Measurements from ENCODE around the gene PTPRN2.
"Not testable (repeated sequence)": the region's sequence is repeated elsewhere in the genome, so short reads cannot be mapped to it uniquely, and the experiment has no call there.

PTPRN2 gene

GRCh38 chr7:157734676-157735640, 852.7 kb downstream of the PTPRN2 start:
- no peak for DNase-seq (ENCODE audit: low spot score)

DNA sequence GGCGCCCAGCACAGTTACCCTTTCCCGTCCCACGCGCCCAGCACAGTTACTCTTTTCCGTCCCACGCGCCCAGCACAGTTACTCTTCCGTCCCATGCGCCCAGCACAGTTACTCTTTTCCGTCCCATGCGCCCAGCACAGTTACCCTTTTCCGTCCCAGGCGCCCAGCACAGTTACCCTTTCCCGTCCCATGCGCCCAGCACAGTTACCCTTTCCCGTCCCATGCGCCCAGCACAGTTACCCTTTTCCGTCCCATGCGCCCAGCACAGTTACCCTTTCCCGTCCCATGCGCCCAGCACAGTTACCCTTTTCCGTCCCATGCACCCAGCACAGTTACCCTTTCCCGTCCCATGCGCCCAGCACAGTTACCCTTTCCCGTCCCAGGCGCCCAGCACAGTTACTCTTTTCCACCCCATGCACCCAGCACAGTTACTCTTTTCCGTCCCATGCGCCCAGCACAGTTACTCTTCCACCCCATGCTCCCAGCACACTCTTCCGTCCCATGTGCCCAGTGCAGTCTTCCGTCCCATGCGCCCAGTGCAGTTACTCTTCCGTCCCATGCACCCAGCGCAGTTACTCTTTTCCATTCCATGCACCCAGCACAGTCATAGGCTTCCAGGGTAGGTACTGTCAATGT, 853.7 kb downstream of the PTPRN2 start:
- not testable (repeated sequence) for DNase-seq (ENCODE audit: low spot score)

GRCh38 chr7:157731126-157731525, 856.5 kb downstream of the PTPRN2 start:
- DNase-seq (ENCODE audit: low spot score) = no peak

DNA sequence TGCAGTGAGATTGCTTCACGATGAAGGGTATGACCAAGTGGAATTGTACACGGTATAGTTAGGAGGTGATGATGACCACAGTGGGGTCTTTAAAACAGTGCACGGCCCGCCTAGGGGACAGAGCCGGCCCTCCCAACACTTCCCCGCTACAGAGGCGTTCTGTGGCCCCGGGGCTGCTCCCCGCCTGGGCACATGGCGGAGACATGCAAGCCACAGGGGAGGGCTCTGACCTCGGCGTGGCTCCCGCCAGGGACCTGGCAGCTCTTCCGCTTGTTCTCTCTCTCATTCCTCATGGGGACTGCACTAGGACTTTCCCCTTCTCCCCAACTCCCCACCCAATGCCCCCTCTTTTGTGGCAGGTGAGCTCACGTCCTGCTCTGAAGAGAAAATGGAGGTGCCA, 857.0 kb downstream of the PTPRN2 start:
- no peak for DNase-seq (ENCODE audit: low spot score)

DNA sequence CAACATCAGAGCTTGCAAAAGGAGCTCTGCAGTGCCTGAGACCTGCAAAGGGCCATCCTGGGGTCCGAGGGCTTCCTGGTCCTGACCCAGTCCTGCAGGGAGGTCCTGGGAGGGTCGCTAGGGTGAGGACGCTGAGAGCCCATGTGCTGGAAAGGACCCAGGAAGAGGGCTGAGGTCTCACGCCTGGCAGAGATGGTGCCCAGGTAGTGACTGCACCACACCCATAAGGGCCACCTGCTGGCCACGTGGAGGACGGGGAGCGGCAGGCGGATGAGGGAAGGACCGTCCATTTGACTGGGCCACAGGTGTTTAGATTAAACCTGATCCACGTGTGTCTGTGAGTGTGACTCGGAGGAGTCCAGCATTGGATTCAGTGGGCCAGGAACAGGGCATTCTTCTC, 858.1 kb downstream of the PTPRN2 start:
- DNase-seq (ENCODE audit: low spot score) = no peak

GRCh38 chr7:157727964-157728615, 859.5 kb downstream of the PTPRN2 start:
- DNase-seq (ENCODE audit: low spot score) = no peak

GRCh38 chr7:157726764-157727163, 860.9 kb downstream of the PTPRN2 start:
- no peak for DNase-seq (ENCODE audit: low spot score)

DNA sequence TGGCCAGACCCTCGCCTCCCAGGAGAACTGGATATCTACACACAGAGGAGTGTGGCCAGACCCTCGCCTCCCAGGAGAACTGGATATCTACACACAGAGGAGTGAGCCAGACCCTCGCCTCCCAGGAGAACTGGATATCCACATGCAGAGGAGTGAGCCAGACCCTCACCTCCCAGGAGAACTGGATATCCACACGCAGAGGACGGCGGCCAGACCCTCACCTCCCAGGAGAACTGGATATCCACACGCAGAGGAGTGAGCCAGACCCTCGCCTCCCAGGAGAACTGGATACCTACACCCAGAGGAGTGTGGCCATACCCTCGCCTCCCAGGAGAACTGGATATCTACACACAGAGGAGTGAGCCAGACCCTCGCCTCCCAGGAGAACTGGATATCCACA, 862.3 kb downstream of the PTPRN2 start:
- not testable (repeated sequence) for DNase-seq (ENCODE audit: low spot score)

- DNase-seq (ENCODE audit: low spot score) = no peak
These were observed 864.4 kb downstream of the PTPRN2 start for GRCh38 chr7:157723205-157723604.

DNA sequence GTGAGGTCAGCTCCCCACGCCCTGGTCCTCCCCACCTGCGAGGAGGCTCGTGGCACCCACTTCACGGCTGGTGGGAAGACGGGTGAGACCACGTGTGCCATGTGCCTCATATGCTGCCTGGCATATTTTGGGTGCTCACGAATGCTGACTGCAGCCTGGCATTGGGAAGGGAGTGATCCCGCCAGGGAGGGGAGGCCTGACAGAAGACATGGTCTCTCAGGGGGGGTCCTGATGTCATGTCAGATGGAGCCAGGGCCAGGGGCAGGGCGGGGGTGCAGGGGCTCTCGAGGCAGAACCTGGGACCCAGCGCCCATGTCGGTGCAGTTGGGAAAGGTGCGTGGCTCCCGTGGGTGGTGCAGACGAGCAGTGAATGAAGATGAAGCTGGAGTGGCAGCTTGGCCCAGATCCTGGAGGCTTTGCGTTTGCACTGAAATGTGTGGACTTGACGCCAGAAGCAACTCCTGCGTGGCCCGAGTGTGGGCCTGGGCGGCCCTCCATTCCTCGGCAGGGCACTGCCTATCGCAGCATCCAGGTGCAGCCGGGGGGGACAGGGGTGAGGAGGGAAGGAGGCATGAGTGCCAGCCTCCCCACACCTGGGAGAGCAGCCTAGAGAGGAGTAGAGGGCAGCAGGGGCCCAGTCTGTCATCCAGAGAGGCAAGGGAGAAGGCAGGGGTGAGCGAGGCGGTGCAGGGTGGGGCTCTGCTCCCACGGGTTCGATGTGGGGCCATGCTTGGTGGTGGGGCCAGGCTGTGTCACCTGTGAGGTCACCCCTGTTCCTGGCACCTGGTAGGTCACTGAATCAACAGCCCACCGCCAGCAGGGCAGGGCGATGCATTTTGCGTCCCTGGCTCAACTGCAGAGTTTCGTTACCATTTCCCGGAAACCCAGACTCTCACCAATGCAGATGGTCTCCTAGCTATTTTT, 865.2 kb downstream of the PTPRN2 start:
- no peak for DNase-seq (ENCODE audit: low spot score)

- DNase-seq (ENCODE audit: low spot score) = no peak
These were observed 866.0 kb downstream of the PTPRN2 start for GRCh38 chr7:157721468-157722136.

DNA sequence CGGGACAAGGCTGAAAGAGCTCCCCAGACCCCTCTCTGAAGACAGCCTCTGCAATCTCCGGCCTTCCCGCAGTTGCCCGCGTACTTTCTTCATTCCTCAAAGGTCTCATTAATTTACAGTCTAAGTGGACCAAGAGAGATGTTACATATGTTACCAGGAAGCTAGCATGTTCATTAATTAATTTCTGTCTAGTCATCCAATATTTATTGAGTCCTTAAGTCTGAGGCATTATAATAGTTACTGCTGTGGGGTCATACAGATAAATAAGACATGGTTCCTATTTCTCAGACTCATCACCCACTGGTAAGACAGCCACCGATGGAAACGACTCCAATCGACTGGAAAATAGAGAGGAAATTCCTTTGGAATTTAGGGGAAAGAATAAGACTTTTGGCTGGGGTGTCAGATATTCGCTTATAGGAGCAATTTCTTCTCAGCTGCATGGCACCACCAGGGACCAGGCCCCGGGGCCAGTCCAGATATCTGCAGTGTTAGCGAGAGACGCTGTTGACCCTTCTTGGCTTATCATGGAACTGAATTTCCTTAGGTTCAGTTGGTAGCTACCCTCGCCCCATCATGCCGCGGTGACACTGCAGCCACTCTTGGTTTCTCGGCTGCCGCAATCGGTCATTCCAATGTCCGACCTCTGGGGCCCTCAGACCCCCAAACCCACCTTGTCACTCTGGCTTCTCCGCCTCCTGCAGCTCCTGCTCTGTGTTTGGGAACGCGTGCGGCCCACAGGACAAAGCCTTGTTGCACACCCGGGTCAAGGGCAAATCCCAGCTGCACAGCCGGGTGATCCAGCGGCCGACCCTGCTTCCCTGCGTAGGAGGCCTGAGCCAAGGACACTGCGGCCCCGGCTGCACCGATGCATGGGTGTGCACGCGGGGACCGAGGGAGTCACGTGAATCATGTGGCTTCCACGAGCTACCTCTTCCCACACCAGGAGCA, 867.6 kb downstream of the PTPRN2 start:
- no peak for DNase-seq (ENCODE audit: low spot score)

GRCh38 chr7:157719008-157719682, 868.5 kb downstream of the PTPRN2 start:
- no peak for DNase-seq (ENCODE audit: low spot score)

GRCh38 chr7:157718303-157719007, 869.2 kb downstream of the PTPRN2 start:
- DNase-seq (ENCODE audit: low spot score) = no peak

DNA sequence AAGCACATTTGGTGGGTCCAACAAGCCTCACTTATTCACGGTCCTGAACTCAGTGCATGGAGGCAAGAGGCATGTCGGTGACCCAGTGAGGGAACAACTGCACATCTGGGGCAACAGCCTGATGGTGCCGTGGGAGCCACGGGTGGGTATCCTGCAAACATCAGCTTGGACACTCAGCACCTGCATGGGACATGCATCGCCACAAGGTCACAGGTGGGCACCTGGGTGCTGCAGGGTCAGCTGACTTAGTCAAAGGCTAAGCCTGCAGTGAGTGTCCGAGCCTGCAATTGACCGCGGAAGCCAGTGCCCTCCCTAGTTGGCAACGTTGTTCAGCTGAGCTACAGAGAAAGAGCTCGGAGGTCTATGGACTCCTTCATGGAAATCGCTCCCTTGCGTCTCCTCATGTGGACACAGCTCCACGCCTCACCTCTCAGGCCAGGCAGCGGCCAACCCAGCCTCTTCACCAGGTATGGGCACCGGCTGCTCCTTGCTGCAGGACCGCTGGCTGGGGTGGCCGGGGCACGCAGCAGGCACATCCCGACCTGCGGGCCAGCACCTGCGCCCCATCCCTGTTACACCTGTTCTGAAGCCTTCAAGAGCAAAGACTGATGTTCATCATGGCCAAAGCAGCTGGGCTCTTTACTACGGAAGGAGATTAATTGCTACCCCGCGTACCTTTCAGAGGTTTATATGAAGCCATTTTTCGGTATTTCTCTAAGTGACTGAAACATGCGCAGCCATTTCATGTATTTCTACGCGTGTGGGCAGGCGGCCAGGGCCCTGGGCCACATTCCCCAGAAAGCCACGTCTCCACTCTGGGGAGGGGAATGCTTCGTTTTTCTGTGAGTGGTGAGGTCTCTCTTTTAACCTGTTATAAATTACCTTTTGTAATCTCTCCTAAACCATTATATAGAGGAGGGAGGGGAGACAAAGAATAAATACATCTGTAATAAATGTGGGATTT, 870.1 kb downstream of the PTPRN2 start:
- DNase-seq (ENCODE audit: low spot score) = no peak

GRCh38 chr7:157715938-157716280, 871.7 kb downstream of the PTPRN2 start:
- no peak for DNase-seq (ENCODE audit: low spot score)

- DNase-seq (ENCODE audit: low spot score) = no peak
These were observed 872.3 kb downstream of the PTPRN2 start for GRCh38 chr7:157715071-157715937.
